NCI-H187 (cell line): ENCODE results near the gene DLGAP1.
"Not testable (repeated sequence)": the region's sequence is repeated elsewhere in the genome, so short reads cannot be mapped to it uniquely, and the experiment has no call there.

Experiments
- DNase-seq, 2 experiments: peaks; one replicate each; lab custom pipeline; 2025; lab: John Stamatoyannopoulos, UW

DLGAP1 gene

DNA sequence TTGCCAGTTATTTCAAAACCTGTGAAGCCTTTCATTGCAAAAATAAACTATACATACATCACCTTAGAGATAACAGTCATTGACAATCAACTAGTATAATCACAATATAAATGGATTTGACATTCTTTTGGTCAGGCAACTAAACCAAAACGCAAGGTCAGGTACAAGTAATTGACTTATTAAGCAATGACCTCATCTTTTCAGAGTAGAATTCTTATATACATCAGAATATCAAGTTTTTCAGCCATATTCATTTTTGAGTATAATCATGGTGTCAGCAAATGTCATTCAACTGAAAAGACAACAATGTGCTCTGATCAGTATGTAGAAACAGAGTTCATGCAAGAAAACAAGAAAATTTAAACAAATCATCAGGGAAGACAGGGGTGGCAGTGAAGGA is 796.6 kb downstream of the DLGAP1 start:
- no peak for DNase-seq

DNA sequence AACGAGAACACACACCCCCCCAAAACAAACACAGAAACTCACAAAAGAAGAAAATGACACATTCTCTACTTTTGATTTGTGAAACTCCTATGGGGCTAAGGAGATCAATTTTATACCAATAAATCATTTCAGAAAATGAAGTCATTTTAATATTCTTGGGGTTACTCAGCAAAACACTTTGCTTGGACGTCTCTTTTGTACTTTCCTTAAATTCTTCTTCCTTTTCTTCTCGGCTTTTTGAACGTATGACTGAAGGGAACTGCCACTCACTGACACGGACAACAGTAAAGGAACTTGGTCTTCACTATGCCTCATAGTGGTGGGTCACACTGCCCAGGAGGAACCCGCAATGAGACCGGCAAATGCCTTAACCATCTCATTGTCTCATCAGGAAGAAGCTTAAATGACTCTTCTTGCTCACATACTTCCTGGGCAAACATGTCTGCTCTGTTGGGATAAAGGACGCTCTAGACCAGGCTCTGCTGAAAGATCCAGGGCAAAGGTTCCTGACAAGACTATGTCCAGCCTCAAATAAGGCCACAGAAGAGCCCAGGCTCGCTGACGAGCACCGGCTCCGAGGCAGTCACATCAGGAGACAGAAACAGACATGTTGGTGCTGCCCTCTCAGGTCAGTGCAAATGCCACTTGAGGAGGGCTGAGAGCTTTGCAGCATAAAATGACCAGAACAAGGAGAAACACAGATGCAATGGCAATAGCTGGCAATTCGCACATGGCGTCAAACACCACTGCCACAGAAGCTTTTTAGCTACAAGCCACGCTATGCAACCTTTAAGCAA is 799.7 kb downstream of the DLGAP1 start:
- no peak for DNase-seq

DNA sequence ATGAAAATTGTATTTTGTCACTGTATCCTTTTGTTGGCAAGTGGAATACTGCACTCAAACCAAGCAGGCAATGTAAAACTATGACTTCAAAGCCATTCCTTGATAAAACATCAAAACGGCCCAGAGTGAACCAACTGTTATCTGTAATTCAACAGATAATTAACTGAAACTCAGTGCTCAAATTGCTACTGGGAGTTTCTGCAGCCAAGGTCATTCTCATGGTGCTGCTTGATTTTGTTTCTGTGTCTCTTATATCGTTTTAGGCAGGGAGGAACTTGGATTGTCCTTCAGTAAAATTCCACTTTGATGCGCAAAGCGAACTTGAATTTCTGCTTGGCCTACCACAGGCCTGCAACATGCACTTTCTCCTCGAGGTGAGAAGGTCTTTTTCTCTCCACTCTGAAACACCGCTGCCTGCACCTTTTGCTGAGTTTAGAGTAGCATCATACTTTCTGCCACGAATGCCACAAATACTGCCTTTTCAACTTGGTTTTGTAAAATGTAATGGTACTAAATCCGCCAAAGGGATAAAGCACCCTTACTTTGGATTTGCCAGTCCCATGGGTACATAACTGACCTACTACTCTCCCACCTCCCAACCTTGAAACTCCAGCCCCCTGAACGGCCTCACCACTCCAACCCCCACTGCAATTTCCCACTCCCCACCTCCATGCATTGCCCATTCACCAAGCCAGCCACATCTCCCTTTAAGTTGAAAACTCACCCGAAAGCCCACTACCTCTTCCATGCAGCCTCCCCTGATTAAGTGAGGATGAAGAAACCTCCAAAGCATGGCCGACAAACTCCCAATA is 800.5 kb downstream of the DLGAP1 start:
- DNase-seq: no peak

- no peak for DNase-seq
Observed at GRCh38 chr18:3653851-3654441, 801.2 kb downstream of the DLGAP1 start.

DNA sequence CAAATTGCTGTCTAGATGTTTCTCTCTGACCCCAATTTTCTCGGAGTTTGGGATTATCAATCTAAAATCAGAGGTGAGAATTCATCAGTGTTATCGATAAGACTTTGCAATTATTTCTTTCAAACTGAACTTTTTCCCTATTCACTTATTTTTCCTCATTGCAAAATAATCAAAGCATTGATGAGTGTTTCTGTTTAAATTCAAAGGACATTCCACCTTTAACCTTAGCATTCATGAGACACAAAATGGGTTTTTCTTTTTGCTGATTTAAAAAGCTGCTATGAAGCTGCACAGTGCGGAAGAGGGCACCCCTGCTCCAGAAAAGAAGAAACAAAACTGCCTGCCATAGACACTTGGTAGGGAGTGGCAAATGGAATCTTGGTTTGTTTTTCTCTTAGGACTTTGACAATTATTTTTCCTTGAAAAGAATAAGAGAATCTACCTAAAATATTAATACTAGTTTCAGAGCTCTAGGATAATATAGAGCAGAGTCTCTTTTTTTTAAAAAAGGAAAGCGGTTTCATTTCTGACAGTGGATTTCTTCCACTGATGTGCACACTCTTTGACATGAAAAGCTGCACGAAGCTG is 801.8 kb downstream of the DLGAP1 start:
- no peak for DNase-seq

DNA sequence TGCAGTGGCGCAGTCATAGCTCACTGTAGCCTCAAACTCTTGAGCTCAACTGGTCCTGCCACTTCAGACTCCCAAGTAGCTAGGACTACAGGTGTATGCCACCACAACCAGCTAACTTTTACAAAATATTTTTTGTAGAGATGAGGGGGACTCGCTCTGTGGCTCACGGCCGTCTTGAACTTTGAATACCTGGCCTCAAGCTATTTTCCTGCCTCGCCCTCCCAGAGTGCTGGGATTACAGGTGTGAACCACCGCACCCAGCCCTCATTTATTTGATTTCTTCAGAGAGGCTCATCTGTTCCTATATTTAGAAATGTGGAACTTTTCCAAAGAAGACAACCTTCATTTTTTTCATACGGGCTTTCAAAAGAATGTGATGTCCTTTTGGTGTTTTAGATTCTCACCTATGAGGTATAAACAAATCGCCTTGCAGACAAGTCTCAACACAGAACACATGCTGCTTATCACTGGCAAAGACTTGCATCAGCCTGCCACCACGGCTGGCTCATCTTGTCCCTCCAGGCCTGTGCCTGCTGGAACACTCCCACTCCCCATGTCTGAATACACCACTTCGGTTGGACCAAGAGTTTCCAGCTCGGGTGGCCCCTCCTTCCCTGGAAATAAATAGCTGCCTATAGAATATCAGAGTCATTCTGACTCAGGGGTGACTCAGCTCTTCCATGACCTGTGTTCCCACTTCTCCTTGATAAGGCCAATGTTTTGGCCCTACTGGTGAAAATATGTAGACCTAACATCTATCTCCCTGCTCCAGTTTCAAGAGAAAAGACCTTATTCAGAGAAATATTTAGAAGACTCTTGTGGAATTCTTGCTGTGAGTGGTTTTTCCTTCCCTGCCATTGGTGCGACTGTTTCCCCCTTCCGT is 802.5 kb downstream of the DLGAP1 start:
- DNase-seq: no peak

GRCh38 chr18:3651266-3651665 is 803.8 kb downstream of the DLGAP1 start:
- no peak for DNase-seq

- not testable (repeated sequence) for DNase-seq
Observed at GRCh38 chr18:3650521-3651042, 804.5 kb downstream of the DLGAP1 start.

GRCh38 chr18:3649633-3650426 is 805.3 kb downstream of the DLGAP1 start:
- DNase-seq: no peak

GRCh38 chr18:3649135-3649632 is 805.9 kb downstream of the DLGAP1 start:
- DNase-seq: no peak

DNA sequence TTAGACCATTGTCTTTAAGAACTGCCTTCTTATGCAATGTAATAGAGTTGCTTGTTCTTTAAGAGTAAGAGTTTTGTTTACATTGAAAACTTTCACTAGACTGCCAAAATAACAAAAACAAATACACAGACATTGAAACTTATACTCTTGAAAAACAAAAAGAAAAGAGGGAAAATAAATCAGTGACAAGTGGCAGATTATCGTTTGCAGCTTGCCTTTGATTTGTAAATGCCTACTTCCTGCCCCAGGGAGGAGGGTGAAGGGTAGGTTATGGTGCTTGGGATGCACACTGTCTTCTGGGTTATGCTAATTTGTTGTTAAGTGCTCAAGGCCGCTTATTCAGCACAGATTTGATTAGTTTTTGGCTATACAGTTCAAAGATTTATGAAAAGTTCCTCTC is 806.5 kb downstream of the DLGAP1 start:
- no peak for DNase-seq

DNA sequence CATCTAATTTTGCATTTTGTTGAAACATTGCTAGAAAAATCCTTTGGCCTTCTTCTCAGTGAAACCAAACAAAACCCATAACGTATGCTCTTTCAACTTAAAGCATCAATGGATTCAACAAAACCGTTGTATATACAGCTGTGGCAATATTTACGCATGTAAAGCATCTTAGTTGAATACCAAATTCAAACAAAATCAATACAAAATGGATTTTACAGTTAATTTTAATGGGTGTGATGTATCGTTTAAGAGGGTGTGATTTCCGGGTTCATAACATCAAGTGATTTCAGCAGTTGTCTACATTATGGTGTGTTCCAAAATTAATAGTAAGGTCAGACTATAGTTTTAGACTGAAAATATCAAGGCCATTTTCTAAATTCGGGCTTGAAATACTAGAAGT is 806.9 kb downstream of the DLGAP1 start:
- DNase-seq: no peak

DNA sequence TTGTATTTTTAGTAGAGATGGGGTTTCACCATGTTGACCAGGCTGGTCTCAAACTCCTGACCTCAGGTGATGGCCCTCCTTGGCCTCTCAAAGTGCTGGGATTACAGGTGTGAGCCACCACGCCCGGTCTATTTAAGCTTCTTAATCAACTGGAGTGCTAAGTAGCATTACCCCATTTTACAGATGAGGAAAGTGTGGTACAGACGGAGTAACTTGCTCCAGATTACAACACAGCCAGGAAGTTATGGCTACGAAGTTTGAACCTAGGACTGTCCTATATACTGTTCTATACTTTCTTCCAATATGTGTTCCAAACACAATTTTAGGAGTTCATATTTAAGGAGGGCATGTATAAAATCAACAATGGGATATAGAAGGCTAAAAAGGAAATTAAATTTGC is 807.5 kb downstream of the DLGAP1 start:
- no peak for DNase-seq

DNA sequence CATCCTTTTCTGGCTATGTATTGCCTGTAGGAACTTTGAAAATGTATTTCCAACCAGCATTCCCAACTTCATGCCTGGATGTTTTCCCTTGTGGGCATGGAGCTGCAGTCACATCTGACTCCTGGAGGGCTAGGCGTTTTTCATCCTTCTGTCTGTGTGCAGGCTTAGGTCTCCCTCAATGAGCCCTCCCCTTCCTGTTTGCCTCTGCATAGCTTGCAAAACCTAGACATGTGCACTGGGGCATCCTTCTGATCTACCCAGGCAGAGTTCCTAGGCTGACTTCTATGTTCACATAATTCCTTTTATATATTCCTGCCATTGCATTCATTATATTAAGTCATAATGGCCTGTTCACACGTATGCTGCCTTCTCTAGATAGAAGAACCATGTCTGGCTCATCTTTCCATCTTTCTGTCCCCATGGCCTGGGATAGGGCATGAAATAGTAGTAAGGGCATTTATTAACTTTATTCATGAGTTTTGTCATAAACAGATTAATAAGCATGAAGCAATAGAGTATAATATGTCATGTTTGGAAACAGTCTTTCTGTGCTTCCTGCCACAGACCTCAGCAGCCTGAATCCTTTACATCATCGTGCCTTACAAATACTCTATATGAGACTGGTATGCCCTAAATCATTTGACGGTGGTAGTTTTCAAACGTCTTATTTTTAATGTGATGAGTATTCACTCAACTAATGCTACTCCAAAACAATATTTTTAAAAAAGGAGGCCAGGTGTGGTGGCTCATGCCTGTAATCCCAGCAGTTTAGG is 809.5 kb downstream of the DLGAP1 start:
- no peak for DNase-seq

- DNase-seq: no peak
Observed at GRCh38 chr18:3634250-3634939, 820.7 kb downstream of the DLGAP1 start.

- DNase-seq: no peak
Observed at GRCh38 chr18:3631887-3632286, 823.2 kb downstream of the DLGAP1 start.

DNA sequence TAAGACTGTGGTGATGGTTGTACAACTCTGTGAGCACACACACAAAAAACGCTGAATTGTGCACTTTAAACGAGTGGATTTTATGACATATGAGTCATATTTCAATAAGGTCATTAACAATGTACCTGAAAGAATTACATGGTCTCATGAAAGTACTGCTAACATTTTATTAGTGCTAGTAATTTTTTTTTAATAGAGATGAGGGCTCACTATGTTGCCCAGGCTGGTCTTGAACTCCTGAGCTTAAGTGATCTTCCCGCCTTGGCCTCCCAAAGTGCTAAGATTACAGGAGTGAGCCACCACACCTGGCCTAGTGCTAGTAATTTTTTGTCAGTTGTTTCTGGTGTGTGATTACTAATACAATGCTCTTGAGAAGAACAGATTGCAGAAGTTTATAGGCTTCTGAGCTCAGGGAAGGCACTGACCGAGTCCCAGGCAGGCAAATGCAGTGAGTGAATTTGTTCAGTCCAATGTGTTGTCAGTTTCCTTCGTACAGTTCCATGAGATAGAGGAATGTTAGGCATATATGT is 828.1 kb downstream of the DLGAP1 start:
- DNase-seq: no peak

DNA sequence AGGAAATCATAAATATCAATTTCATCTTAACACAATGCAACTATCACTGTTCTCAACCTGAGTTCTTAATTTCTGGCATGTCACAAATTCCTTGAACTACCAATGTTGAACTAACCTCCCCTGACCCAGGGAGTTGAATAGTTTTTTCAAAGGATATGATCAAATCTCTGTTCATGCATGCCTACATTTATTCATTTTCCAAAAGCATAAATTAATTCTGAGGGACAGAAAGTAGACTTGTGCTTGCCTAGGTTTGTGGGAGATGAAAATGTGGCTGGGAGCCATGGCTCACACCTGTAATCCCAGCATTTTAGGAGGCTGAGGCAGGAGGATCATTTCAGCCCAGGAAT is 829.4 kb downstream of the DLGAP1 start:
- no peak for DNase-seq
